GM18526 (cell line): ENCODE measurements around the gene RALY.

Experiments
- POLR2A ChIP-seq: IDR thresholded peaks from 3 replicates; pipeline ENCODE4 v1.6.1; 2011; ENCODE audit not compliant: insufficient read length; ENCODE audit errors: extremely low read depth

Gene RALY

GRCh38 chr20:34049897-34050695 lies 56.4 kb downstream of the RALY start:
- no peak for TF ChIP-seq POLR2A

DNA sequence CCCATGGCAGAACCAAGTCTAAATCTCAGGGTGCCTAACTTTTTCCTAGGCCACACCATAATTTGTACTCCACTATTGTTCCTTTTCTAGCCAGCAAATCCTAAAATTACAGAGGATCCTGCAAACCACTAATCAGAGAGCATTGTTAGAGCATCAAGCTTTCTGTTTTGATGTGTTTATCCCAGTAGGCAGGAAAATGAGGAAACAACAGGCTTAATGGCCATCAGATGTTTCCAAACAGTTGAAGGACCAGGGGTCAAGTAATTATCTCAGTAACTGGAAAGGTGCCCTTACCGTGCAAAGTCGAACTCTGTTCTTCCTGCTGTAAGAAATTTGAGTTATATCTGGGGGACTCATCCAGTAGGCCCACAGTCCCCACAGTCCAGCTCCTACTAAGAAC lies 58.7 kb downstream of the RALY start:
- no peak for TF ChIP-seq POLR2A

GRCh38 chr20:34055290-34055689 lies 61.6 kb downstream of the RALY start:
- no peak for TF ChIP-seq POLR2A

GRCh38 chr20:34058831-34059230 lies 65.1 kb downstream of the RALY start:
- no peak for TF ChIP-seq POLR2A

- no peak for TF ChIP-seq POLR2A
Observed at GRCh38 chr20:34060970-34061369, 67.3 kb downstream of the RALY start.

DNA sequence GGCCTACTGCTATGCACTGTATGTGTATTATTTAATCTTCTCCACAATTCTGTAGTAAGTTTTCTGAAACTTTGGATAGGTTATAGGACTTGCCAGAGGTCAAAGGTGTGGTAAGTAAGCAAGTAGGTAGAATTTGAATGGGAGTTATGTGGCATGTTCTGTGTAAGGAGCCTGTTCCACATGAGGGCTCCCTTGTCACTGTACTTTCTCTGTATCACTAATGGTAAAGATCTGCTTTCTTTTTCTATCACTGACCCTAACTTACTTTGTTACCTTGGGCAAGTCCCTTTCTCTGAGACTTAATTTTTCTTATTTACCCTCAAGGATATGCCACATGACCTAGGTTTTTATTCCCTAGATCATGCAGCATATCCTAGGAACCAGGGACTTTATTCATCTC lies 68.0 kb downstream of the RALY start:
- no peak for TF ChIP-seq POLR2A

DNA sequence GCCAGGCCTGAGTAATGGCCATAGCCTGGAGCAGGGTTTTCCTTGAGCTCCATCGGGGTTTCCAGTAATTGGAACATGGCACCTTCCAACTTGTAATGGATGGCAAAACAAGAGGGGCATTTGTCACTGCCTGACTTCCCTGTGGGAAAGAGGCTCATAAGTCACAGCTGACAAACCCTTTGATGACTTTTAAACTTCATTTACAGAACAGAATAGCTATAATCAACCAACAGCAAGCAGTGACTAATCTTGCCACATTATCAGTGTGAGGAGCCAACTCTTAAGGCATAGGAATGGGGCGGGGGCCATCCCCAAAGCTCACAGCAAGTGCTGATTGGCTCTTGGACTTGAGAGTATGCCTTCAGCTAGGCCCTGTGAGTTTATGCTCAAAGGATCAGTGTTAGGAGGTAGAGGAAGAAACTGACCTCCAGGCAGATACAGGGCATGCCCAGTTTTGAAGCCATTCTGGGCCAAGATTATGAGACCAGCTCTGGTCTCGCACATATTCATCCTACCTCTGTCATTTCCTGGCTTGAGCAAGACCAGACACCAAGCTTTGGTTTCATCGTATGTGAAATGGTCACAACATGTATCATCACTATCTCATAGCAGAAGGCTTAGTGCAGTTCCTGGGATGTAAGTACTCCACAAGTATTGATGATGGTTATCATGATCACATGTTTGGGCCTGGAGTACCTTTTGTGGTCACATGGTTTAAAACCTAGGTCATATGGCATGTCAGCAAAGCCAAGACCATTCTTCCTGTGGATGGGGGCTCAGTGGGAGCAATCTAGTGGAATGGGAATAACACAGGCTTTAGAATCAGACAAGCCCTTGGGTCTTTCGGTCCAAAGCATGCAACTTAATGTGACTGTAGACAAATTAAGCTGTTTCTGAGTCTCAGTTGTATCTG lies 69.1 kb downstream of the RALY start:
- TF ChIP-seq POLR2A = no peak

GRCh38 chr20:34064286-34064685 lies 70.6 kb downstream of the RALY start:
- no peak for TF ChIP-seq POLR2A

GRCh38 chr20:34065260-34065659 lies 71.5 kb downstream of the RALY start:
- no peak for TF ChIP-seq POLR2A

- no peak for TF ChIP-seq POLR2A
Observed at GRCh38 chr20:34066476-34067090, 72.9 kb downstream of the RALY start.

DNA sequence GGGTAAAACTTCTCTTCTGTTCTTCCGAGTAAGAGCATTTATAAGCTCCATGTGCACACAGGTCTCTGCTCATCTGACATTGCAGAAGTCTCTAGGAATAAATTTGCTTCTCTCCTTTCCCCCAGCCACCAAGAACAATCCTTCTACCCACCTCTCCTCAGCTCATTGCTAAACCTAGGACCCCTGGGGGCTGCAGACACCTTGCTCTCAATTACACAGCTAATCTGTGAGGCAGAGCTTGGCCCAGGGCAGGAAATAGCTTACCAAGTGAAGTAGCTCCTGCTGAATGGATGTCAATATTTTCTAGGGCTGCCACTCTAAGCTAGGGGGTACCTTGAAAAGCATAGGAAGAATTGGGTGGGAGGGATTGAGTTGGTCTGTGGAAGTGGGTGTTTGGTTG lies 74.3 kb downstream of the RALY start:
- no peak for TF ChIP-seq POLR2A

DNA sequence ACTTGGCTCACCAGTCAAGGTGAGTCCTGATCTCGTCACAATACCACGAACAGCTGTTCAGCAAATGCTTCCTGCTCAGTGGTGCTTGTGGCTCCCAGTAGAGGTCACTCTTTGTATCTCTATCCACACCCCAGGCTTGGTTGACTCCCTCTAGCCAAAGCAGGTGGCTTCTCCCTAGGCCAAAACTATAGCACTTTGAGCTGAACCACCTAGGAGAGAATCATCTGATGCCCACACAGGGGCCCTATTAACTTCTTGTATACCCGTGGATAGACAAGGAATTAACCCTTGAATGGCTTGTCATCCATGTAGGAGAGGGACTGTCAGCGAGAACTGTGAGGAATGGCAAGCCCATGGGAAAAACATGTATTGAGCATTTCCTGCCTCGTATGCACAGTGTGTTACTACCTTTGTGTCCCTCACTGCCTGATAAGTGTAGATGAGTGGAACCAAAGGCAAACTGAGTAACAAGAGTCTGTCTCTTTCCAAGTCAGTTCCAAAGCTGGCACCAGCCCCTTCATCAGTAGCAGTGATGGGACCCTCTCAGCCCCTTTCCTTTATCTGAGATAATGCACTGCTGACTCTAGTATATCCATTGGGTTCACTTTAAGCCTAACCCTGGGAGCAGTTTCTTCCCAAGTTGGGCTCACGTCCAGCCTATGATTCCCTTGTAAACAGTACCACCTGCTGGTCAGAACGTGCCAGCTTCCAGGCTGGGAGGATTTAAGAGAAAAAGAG lies 75.8 kb downstream of the RALY start:
- TF ChIP-seq POLR2A = no peak

- TF ChIP-seq POLR2A = no peak
Observed at GRCh38 chr20:34070079-34070439, 76.3 kb downstream of the RALY start.

DNA sequence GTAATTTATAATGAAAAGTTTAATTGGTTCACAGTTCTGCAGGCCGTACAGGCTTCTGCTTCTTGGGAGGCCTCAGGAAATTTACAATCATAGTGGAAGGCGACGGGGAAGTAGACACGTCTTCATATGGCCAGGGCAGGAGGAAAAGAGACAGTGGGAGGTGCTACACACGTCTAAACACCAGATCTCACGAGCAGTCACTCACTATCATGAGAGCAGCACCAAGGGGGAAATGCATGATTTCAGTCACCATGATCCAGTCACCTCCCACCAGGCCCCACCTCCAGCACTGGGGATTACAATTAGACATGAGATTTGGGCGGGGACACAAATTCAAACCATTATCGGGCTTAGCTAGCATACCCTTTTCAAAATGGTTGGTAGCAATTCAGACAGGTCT lies 77.1 kb downstream of the RALY start:
- no peak for TF ChIP-seq POLR2A

GRCh38 chr20:34072076-34072475 lies 78.4 kb downstream of the RALY start:
- no peak for TF ChIP-seq POLR2A
